GM23338 (cell line): ENCODE measurements around the gene CDAN1. TPM values are rescaled to one million over a fixed set of nuclear protein-coding genes. Genes with fewer than 3 reads are reported as not detected.

ENCODE experiments used
- ATAC-seq: fragments of 200-7000 bp; cut with Tn5 transposase; 3 replicates; pipeline ENCODE4 v1.9.1; 2020
- DNase-seq: peaks from one replicate; pipeline ENCODE4 v3.0.0-alpha.2; 2015; ENCODE audit warnings: low spot score
- H2AFZ ChIP-seq: fragments of 200-600 bp; sonication (generic); 2 replicates; pipeline ENCODE4 v1.8.0; 2016; ENCODE audit warnings: antibody characterized with exemption, mild to moderate bottlenecking, moderate library complexity
- H3F3A ChIP-seq: fragments of 200-600 bp; sonication (generic); replicated peaks from 2 replicates; pipeline ENCODE4 v1.8.0; 2017; ENCODE audit warnings: antibody characterized with exemption, mixed run types, low read depth
- H3K27ac ChIP-seq: fragments of 200-600 bp; sonication (generic); 2 replicates; pipeline ENCODE4 v1.6.1; 2016; ENCODE audit warnings: low read depth
- H3K27me3 ChIP-seq: fragments of 200-600 bp; sonication (generic); 2 replicates; pipeline ENCODE4 v1.8.0; 2016; ENCODE audit warnings: mild to moderate bottlenecking, mixed run types, moderate library complexity; ENCODE audit not compliant: insufficient read depth
- H3K36me3 ChIP-seq: fragments of 200-600 bp; sonication (generic); 2 replicates; pipeline ENCODE4 v1.8.0; 2016; ENCODE audit warnings: mild to moderate bottlenecking; ENCODE audit not compliant: insufficient read depth
- H3K4me1 ChIP-seq: fragments of 200-600 bp; sonication (generic); 2 replicates; pipeline ENCODE4 v1.8.0; 2016; ENCODE audit warnings: mild to moderate bottlenecking, moderate library complexity; ENCODE audit not compliant: insufficient read depth
- H3K4me2 ChIP-seq: fragments of 200-600 bp; sonication (generic); 2 replicates; pipeline ENCODE4 v1.7.1; 2017; ENCODE audit warnings: mixed run types
- H3K4me3 ChIP-seq: fragments of 200-600 bp; sonication (generic); 2 replicates; pipeline ENCODE4 v1.6.1; 2016; ENCODE audit warnings: mixed run types
- H3K79me2 ChIP-seq: fragments of 200-600 bp; sonication (generic); replicated peaks from 2 replicates; pipeline ENCODE4 v1.8.0; 2017; ENCODE audit warnings: mild to moderate bottlenecking; ENCODE audit not compliant: insufficient read depth
- H3K9me2 ChIP-seq: fragments of 200-600 bp; sonication (generic); 2 replicates; pipeline ENCODE4 v1.8.0; 2017; ENCODE audit not compliant: insufficient read depth
- H4K20me1 ChIP-seq: fragments of 200-600 bp; sonication (generic); replicated peaks from 2 replicates; pipeline ENCODE4 v1.8.0; 2017; ENCODE audit warnings: mild to moderate bottlenecking; ENCODE audit not compliant: insufficient read depth
- H3K27ac Mint-ChIP-seq: 2 replicates; pipeline ENCODE4 v1.8.0; 2020; ENCODE audit warnings: inconsistent platforms, mild to moderate bottlenecking, moderate library complexity, mixed read lengths
- H3K27me3 Mint-ChIP-seq: 3 replicates; pipeline ENCODE4 v1.8.0; 2022; ENCODE audit warnings: low read depth, mild to moderate bottlenecking, moderate library complexity, mixed read lengths, inconsistent platforms; ENCODE audit not compliant: insufficient read depth, poor library complexity
- H3K36me3 Mint-ChIP-seq: 3 replicates; pipeline ENCODE4 v1.8.0; 2021; ENCODE audit warnings: low read depth, mild to moderate bottlenecking, inconsistent platforms, moderate library complexity, mixed read lengths
- H3K4me1 Mint-ChIP-seq: 3 replicates; pipeline ENCODE4 v1.8.0; 2020; ENCODE audit warnings: mild to moderate bottlenecking, inconsistent platforms, mixed read lengths
- H3K4me3 Mint-ChIP-seq: 3 replicates; pipeline ENCODE4 v1.8.0; 2021; ENCODE audit warnings: moderate library complexity, mild to moderate bottlenecking, inconsistent platforms, mixed read lengths
- H3K9me3 Mint-ChIP-seq: 3 replicates; pipeline ENCODE4 v1.8.0; 2020; ENCODE audit warnings: moderate library complexity, mild to moderate bottlenecking, inconsistent platforms, mixed read lengths
- CREB1 ChIP-seq: fragments of 250-450 bp; sonication (Bioruptor Pico); IDR thresholded peaks from 2 replicates; pipeline ENCODE4 v1.5.0; 2020; ENCODE audit warnings: low read depth, mild to moderate bottlenecking, moderate library complexity
- CTCF ChIP-seq, 2 experiments: fragments of 200-600 bp in 1 of 2; sonication (generic) in 1 of 2; conservative IDR thresholded peaks; 2 replicates each; pipeline versions ENCODE4 v1.5.1 to v1.6.1; 2016 to 2017; ENCODE audit warnings: antibody characterized with exemption in 2 of 2, low read depth in 2 of 2, mild to moderate bottlenecking in 2 of 2, moderate library complexity in 1 of 2
- EZH2phosphoT487 ChIP-seq: fragments of 200-600 bp; sonication (generic); IDR thresholded peaks from one replicate; pipeline ENCODE4 v1.8.1; 2018; ENCODE audit warnings: antibody characterized with exemption; ENCODE audit not compliant: unreplicated experiment
- POLR2AphosphoS5 ChIP-seq: IDR thresholded peaks from 2 replicates; pipeline ENCODE4 v1.6.1; 2016; ENCODE audit warnings: antibody characterized with exemption, low read depth
- ZNF114 ChIP-seq: fragments of 250-450 bp; sonication (Bioruptor Pico); IDR thresholded peaks from 2 replicates; pipeline ENCODE4 v1.5.0; 2020; ENCODE audit warnings: mild to moderate bottlenecking, moderate library complexity
- polyA plus RNA-seq: library from polyadenylated mRNA; unstranded; fragments of >200 nt; fragmentation: Nextera tagmentation; extraction: Ambion mirVana; gene quantifications from 2 replicates; pipeline ENCODE4 v1.2.1, GENCODE V29; 2016
- total RNA-seq: library from RNA; depleted of rRNA; stranded (reverse); fragments of >200 nt; shearing (Covaris generic); gene quantifications from 2 replicates; pipeline ENCODE4 v1.2.3, GENCODE V29; 2014
- TF ChIP-seq, protein P1 (sequence below): fragments of 250-450 bp; sonication (Bioruptor Pico); IDR thresholded peaks from 2 replicates; pipeline ENCODE4 v1.5.0; 2020; ENCODE audit warnings: mild to moderate bottlenecking, moderate library complexity
- TF ChIP-seq, protein P2 (sequence below): IDR thresholded peaks from one replicate; pipeline ENCODE4 v1.6.1; 2018; ENCODE audit warnings: antibody characterized with exemption; ENCODE audit not compliant: unreplicated experiment

CDAN1 gene
- total and polyA plus RNA-seq, 2 experiments from 2014 or later: 6.0 to 14.7 TPM

DNA sequence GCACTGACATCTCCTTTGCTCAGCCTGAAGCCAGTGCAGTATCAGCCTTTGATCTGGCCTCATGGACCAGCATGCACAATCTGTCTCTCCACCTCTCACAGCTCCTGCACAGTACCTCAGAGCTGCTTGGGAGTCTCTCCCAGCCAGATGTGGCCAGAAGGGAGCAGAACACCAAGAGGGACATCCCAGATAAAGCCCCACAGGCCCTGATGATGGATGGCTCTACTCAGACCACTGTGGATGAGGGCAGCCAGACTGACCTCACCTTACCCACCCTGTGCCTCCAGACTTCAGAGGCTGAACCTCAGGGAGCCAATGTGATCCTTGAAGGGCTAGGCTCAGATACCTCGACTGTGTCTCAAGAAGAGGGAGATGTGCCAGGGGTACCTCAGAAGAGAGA lies 44.4 kb downstream of the CDAN1 start:
- H3K4me1 Mint-ChIP-seq: no peaks in the 10 kb centered on the region
- DNase-seq (no peak), ATAC-seq (no peak)
- no peaks in the 10 kb centered on the region for H3K9me2 ChIP-seq
- no peaks in the 10 kb centered on the region for H3K27me3 ChIP-seq
- H4K20me1 ChIP-seq: no peaks in the 10 kb centered on the region
- H3K79me2 ChIP-seq: no peaks in the 10 kb centered on the region
- peaks cover 4% of the 10 kb centered on the region; the same call in 1 of the 3 replicates for H3K36me3 Mint-ChIP-seq
- H3K27me3 Mint-ChIP-seq: peaks cover 11% of the 10 kb centered on the region
- H3K27ac ChIP-seq: no peak overlapping the region
- no peak for TF ChIP-seq EZH2phosphoT487
- TF ChIP-seq, protein P1, sequence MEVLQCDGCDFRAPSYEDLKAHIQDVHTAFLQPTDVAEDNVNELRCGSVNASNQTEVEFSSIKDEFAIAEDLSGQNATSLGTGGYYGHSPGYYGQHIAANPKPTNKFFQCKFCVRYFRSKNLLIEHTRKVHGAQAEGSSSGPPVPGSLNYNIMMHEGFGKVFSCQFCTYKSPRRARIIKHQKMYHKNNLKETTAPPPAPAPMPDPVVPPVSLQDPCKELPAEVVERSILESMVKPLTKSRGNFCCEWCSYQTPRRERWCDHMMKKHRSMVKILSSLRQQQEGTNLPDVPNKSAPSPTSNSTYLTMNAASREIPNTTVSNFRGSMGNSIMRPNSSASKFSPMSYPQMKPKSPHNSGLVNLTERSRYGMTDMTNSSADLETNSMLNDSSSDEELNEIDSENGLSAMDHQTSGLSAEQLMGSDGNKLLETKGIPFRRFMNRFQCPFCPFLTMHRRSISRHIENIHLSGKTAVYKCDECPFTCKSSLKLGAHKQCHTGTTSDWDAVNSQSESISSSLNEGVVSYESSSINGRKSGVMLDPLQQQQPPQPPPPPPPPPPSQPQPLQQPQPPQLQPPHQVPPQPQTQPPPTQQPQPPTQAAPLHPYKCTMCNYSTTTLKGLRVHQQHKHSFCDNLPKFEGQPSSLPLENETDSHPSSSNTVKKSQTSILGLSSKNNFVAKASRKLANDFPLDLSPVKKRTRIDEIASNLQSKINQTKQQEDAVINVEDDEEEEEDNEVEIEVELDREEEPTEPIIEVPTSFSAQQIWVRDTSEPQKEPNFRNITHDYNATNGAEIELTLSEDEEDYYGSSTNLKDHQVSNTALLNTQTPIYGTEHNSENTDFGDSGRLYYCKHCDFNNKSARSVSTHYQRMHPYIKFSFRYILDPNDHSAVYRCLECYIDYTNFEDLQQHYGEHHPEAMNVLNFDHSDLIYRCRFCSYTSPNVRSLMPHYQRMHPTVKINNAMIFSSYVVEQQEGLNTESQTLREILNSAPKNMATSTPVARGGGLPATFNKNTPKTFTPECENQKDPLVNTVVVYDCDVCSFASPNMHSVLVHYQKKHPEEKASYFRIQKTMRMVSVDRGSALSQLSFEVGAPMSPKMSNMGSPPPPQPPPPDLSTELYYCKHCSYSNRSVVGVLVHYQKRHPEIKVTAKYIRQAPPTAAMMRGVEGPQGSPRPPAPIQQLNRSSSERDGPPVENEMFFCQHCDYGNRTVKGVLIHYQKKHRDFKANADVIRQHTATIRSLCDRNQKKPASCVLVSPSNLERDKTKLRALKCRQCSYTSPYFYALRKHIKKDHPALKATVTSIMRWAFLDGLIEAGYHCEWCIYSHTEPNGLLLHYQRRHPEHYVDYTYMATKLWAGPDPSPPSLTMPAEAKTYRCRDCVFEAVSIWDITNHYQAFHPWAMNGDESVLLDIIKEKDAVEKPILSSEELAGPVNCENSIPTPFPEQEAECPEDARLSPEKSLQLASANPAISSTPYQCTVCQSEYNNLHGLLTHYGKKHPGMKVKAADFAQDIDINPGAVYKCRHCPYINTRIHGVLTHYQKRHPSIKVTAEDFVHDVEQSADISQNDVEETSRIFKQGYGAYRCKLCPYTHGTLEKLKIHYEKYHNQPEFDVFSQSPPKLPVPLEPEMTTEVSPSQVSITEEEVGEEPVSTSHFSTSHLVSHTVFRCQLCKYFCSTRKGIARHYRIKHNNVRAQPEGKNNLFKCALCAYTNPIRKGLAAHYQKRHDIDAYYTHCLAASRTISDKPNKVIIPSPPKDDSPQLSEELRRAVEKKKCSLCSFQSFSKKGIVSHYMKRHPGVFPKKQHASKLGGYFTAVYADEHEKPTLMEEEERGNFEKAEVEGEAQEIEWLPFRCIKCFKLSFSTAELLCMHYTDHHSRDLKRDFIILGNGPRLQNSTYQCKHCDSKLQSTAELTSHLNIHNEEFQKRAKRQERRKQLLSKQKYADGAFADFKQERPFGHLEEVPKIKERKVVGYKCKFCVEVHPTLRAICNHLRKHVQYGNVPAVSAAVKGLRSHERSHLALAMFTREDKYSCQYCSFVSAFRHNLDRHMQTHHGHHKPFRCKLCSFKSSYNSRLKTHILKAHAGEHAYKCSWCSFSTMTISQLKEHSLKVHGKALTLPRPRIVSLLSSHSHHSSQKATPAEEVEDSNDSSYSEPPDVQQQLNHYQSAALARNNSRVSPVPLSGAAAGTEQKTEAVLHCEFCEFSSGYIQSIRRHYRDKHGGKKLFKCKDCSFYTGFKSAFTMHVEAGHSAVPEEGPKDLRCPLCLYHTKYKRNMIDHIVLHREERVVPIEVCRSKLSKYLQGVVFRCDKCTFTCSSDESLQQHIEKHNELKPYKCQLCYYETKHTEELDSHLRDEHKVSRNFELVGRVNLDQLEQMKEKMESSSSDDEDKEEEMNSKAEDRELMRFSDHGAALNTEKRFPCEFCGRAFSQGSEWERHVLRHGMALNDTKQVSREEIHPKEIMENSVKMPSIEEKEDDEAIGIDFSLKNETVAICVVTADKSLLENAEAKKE (CRISPR knock-in tag): no peak
- no peak overlapping the region for H2AFZ ChIP-seq
- no peak overlapping the region for H3K4me2 ChIP-seq
- H3K4me1 ChIP-seq: no peaks in the 10 kb centered on the region
- no peak overlapping the region for H3K4me3 ChIP-seq
- no peak overlapping the region for H3K4me3 Mint-ChIP-seq
- no peaks in the 10 kb centered on the region for H3F3A ChIP-seq
- H3K36me3 ChIP-seq: no peaks in the 10 kb centered on the region
- H3K9me3 Mint-ChIP-seq: no peaks in the 10 kb centered on the region
- no peak overlapping the region for H3K27ac Mint-ChIP-seq

DNA sequence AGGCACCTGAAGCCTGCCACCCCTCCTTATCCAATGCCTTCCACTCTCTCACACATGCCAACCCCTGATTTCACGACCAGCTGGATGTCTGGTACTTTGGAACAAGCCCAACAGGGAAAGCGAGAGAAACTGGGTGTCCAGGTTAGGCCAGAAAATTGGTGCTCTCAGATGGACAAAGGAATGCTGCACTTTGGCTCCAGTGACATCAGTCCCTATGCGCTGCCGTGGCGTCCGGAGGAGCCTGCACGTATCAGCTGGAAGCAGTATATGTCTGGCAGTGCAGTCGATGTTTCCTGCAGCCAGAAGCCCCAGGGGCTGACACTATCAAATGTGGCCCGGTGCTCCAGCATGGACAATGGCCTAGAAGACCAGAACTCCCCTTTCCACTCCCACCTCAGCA lies 45.2 kb downstream of the CDAN1 start:
- no peak overlapping the region for H3K27ac Mint-ChIP-seq
- H4K20me1 ChIP-seq: no peaks in the 10 kb centered on the region
- no peak overlapping the region for H3K4me3 ChIP-seq
- no peak overlapping the region for H3K27ac ChIP-seq
- peaks cover 11% of the 10 kb centered on the region for H3K27me3 Mint-ChIP-seq
- no peaks in the 10 kb centered on the region for H3K79me2 ChIP-seq
- H3K4me1 Mint-ChIP-seq: no peaks in the 10 kb centered on the region
- peaks cover 4% of the 10 kb centered on the region; the same call in 1 of the 3 replicates for H3K36me3 Mint-ChIP-seq
- H3K4me2 ChIP-seq: no peak overlapping the region
- no peak for ATAC-seq
- DNase-seq: no peak
- H3K36me3 ChIP-seq: no peaks in the 10 kb centered on the region
- no peaks in the 10 kb centered on the region for H3K4me1 ChIP-seq
- H3K27me3 ChIP-seq: no peaks in the 10 kb centered on the region
- no peak for TF ChIP-seq ZNF114 (CRISPR knock-in tag)
- no peak for TF ChIP-seq CTCF (conservative IDR thresholded peaks at IDR 0.05; ENCODE audit: low read depth in 2 of 2)
- no peak for TF ChIP-seq CREB1
- TF ChIP-seq, protein P2, sequence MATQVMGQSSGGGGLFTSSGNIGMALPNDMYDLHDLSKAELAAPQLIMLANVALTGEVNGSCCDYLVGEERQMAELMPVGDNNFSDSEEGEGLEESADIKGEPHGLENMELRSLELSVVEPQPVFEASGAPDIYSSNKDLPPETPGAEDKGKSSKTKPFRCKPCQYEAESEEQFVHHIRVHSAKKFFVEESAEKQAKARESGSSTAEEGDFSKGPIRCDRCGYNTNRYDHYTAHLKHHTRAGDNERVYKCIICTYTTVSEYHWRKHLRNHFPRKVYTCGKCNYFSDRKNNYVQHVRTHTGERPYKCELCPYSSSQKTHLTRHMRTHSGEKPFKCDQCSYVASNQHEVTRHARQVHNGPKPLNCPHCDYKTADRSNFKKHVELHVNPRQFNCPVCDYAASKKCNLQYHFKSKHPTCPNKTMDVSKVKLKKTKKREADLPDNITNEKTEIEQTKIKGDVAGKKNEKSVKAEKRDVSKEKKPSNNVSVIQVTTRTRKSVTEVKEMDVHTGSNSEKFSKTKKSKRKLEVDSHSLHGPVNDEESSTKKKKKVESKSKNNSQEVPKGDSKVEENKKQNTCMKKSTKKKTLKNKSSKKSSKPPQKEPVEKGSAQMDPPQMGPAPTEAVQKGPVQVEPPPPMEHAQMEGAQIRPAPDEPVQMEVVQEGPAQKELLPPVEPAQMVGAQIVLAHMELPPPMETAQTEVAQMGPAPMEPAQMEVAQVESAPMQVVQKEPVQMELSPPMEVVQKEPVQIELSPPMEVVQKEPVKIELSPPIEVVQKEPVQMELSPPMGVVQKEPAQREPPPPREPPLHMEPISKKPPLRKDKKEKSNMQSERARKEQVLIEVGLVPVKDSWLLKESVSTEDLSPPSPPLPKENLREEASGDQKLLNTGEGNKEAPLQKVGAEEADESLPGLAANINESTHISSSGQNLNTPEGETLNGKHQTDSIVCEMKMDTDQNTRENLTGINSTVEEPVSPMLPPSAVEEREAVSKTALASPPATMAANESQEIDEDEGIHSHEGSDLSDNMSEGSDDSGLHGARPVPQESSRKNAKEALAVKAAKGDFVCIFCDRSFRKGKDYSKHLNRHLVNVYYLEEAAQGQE: no peak
- TF ChIP-seq POLR2AphosphoS5: no peak
- H3F3A ChIP-seq: no peaks in the 10 kb centered on the region
- no peak overlapping the region for H2AFZ ChIP-seq
- no peaks in the 10 kb centered on the region for H3K9me2 ChIP-seq
- no peaks in the 10 kb centered on the region for H3K9me3 Mint-ChIP-seq
- H3K4me3 Mint-ChIP-seq: no peak overlapping the region
